Heart right ventricle (tissue), 16 donors: ENCODE data around the gene ERAS. TPM values are rescaled to one million over a fixed set of nuclear protein-coding genes. Genes with fewer than 3 reads are reported as not detected.
A peak's percentile ranks its signal among the peaks of the same experiment; 100 is the strongest.
"Not testable (repeated sequence)": the region's sequence is repeated elsewhere in the genome, so short reads cannot be mapped to it uniquely, and the experiment has no call there.

Experiments used
- ATAC-seq, 8 donors: fragments of 200-7000 bp; cut with Tn5 transposase; one replicate each; pipeline ENCODE4 v1.9.1; 2020; ENCODE audit warnings: mild to moderate bottlenecking in 8 of 8, moderate library complexity in 8 of 8, moderate number of reproducible peaks in 1 of 8
- DNase-seq, 2 donors: peaks; one replicate each; pipeline ENCODE4 v3.0.0-alpha.2; 2020
- H3K27ac ChIP-seq, 10 donors: fragments of 200-600 bp; sonication (generic) in 2 of 10; one replicate each; pipeline versions ENCODE4 v1.5.0 to v1.8.0; 2020 to 2022; ENCODE audit warnings: mild to moderate bottlenecking in 3 of 10
- H3K27me3 ChIP-seq, 7 donors: fragments of 200-600 bp; one replicate each; pipeline ENCODE4 v1.8.0; 2021 to 2022; ENCODE audit warnings: mild to moderate bottlenecking in 2 of 7
- H3K36me3 ChIP-seq, 9 donors: fragments of 200-600 bp; sonication (generic) in 1 of 9; one replicate each; pipeline versions ENCODE4 v1.5.0 to v1.8.0; 2020 to 2022; ENCODE audit warnings: mild to moderate bottlenecking in 2 of 9
- H3K4me1 ChIP-seq, 9 donors: fragments of 200-600 bp; sonication (generic) in 1 of 9; one replicate each; pipeline versions ENCODE4 v1.5.0 to v1.8.0; 2020 to 2022; ENCODE audit warnings: mild to moderate bottlenecking in 4 of 9
- H3K4me3 ChIP-seq, 10 donors: fragments of 200-600 bp; sonication (generic) in 2 of 10; one replicate each; pipeline versions ENCODE4 v1.5.0 to v1.8.0; 2020 to 2022; ENCODE audit warnings: mild to moderate bottlenecking in 7 of 10, moderate library complexity in 2 of 10
- H3K9me3 ChIP-seq, 11 donors: fragments of 200-600 bp in 10 of 11; sonication (generic) in 2 of 11; one replicate each; pipeline versions ENCODE4 v1.5.0 to v1.8.0; 2013 to 2022; ENCODE audit warnings: mild to moderate bottlenecking in 2 of 11, control low read depth in 1 of 11, moderate library complexity in 1 of 11
- CTCF ChIP-seq, 9 donors: fragments of 200-600 bp; sonication (generic) in 2 of 9; IDR thresholded peaks; one replicate each; pipeline versions ENCODE4 v1.5.0 to v1.8.0; 2021 to 2022; ENCODE audit warnings: antibody characterized with exemption in 9 of 9, mild to moderate bottlenecking in 5 of 9, moderate library complexity in 1 of 9
- WGBS, 2 donors: extraction: QIAGEN DNeasy Blood & Tissue Kit; methylation state at CpG; one replicate each; pipeline ENCODE4 v1.1.7; 2013; ENCODE audit warnings: inconsistent platforms in 1 of 2; 5-methylcytosine and 5-hydroxymethylcytosine counted together
- intact Hi-C, 10 donors: fragments of 100-400 bp; cut with DNase I; formaldehyde crosslinking; loops; one replicate each; pipeline versions ENCODE4 v1.11.1 to v1.14.2; 2022
- polyA plus RNA-seq, 2 donors: library from polyadenylated mRNA; stranded (reverse); fragments of 200-250 nt; gene quantifications; one replicate each; pipeline ENCODE4 v1.2.3, GENCODE V29; 2013
- total RNA-seq, 10 donors: library from RNA; stranded (reverse); fragmentation: NEBNext Ultra II Directional in 3 of 10; extraction: Animal tissue kit (Norgen Biotek cat#: 25700) in 3 of 10; gene quantifications; one replicate each; pipeline versions ENCODE4 v1.2.1 to v1.2.4, GENCODE V29; 2021 to 2023
- donor health status: Arrhythmogenic right ventricular cardiomyopathy.
- donor health status: ischemic (EF 13 %, LVEDD 7.1; RV severe dilation, severe dysfunction).
- donor health status: healthy with polysubstance abuse.
- donor health status: DM: no; HTN: yes; CAD: no.
- donor health status: DM: no; HTN: no; CAD: no.
- donor health status: ischemic (EF 25% LVEDD 6.9; RV normal size, moderate dysfunction).
- donor health status: ischemic (EF 25% LVEDD 5.7; RV mildly dilated, moderate dysfunction).
- donor health status: healthy.
- donor health status: DM: yes; HTN: yes; CAD: no.
- donor health status: Ischemic cardiomyopathy.
- donor health status: ischemic (EF 35%, LVEDD 5.7; RV mildly dilated, moderate dysfunction).
- donor health status: nonischemic (EF 11% LVEDD 7.7; RV severe dilation, severe dysfunction).
- donor health status: DM: yes; HTN: yes; CAD: no.
- donor health status: PGD.
- donor health status: ischemic (EF 29% LVEDD 5.4; RV normal size, mild dysfunction).
- donor health status: nonischemic (EF 23%, LVEDD 6.1; RV moderate dilation, normal function).

The ERAS gene
- total and polyA plus RNA-seq, 12 donors: 0.04 TPM; not detected in 11

GRCh38 chrX:48852857-48853256, 26.5 kb downstream of the ERAS start:
- 72 to 79% methylated on average over 7 of the region's 7 CpGs for WGBS, 2 donors
- intact Hi-C loops: no loop called here
- Histone ChIP-seq H3K4me3 (no peak overlapping the region), H3K36me3 (no peaks in the 10 kb centered on the region), H3K9me3 (no peaks in the 10 kb centered on the region), H3K27ac (no peak overlapping the region), H3K27me3 (peaks cover 0 to 30% (median 0%) of the 10 kb centered on the region in 7 donors), H3K4me1 (no peaks in the 10 kb centered on the region)
- ATAC-seq (no peak), DNase-seq (no peak)
- no peak for TF ChIP-seq CTCF (IDR thresholded peaks at IDR 0.05)

- ATAC-seq, H3K27ac ChIP-seq, H3K4me1 ChIP-seq, H3K9me3 ChIP-seq, intact Hi-C loops, H3K36me3 ChIP-seq, H3K4me3 ChIP-seq, DNase-seq: not testable (repeated sequence)
- H3K27me3 ChIP-seq: peaks cover 0 to 27% (median 0%) of the 10 kb centered on the region in 7 donors
Observed at GRCh38 chrX:48853494-48853893, 27.2 kb downstream of the ERAS start.

- ATAC-seq, H3K9me3 ChIP-seq, H3K4me3 ChIP-seq, H3K4me1 ChIP-seq, H3K36me3 ChIP-seq, H3K27ac ChIP-seq, DNase-seq, intact Hi-C loops: not testable (repeated sequence)
- WGBS, 2 donors: 85% methylated on average over 12 of the region's 12 CpGs
- peaks cover 0 to 19% (median 0%) of the 10 kb centered on the region in 7 donors for H3K27me3 ChIP-seq
Observed at GRCh38 chrX:48854121-48854804, 27.9 kb downstream of the ERAS start.

GRCh38 chrX:48854898-48855297, 28.6 kb downstream of the ERAS start:
- Histone ChIP-seq H3K4me1 (no peaks in the 10 kb centered on the region), H3K27ac (no peak overlapping the region), H3K27me3 (peaks cover 0 to 20% (median 0%) of the 10 kb centered on the region in 7 donors), H3K4me3 (no peak overlapping the region), H3K9me3 (no peaks in the 10 kb centered on the region), H3K36me3 (no peaks in the 10 kb centered on the region)
- intact Hi-C loops: no loop called here
- no peak for ATAC-seq
- WGBS, 2 donors: 42 to 47% methylated on average over 5 of the region's 5 CpGs
- peak in 1 of 9 donors; percentile 4 for TF ChIP-seq CTCF (IDR thresholded peaks at IDR 0.05)
- no peak for DNase-seq

GRCh38 chrX:48864210-48864609, 37.9 kb downstream of the ERAS start:
- 45 to 56% methylated on average over 4 of the region's 4 CpGs for WGBS, 2 donors
- Histone ChIP-seq H3K4me3 (no peak overlapping the region), H3K27me3 (peaks cover 0 to 19% (median 0%) of the 10 kb centered on the region in 7 donors), H3K27ac (no peak overlapping the region), H3K9me3 (no peaks in the 10 kb centered on the region), H3K36me3 (no peaks in the 10 kb centered on the region), H3K4me1 (no peaks in the 10 kb centered on the region)
- no peak for TF ChIP-seq CTCF (IDR thresholded peaks at IDR 0.05)
- ATAC-seq: no peak
- intact Hi-C loops: no loop called here
- no peak for DNase-seq

GRCh38 chrX:48872017-48872416, 45.7 kb downstream of the ERAS start:
- intact Hi-C loops, H3K4me3 ChIP-seq, H3K27ac ChIP-seq, H3K27me3 ChIP-seq, ATAC-seq, H3K4me1 ChIP-seq, DNase-seq, H3K9me3 ChIP-seq, H3K36me3 ChIP-seq: not testable (repeated sequence)
- WGBS, 2 donors: 63 to 64% methylated on average over 1 of the region's 2 CpGs

GRCh38 chrX:48876944-48877343, 50.6 kb downstream of the ERAS start:
- H3K27me3 ChIP-seq, H3K36me3 ChIP-seq, DNase-seq, H3K4me1 ChIP-seq, H3K27ac ChIP-seq, H3K4me3 ChIP-seq, H3K9me3 ChIP-seq, ATAC-seq, intact Hi-C loops: not testable (repeated sequence)
- WGBS, 2 donors: 78 to 80% methylated on average over 4 of the region's 4 CpGs
